ENCODE measurements around the gene SPON2.

Gene SPON2

GRCh38 chr4:1211891-1212545 lies 39.6 kb upstream of the SPON2 start:
- no peaks in the 10 kb centered on the region for H3K27me3 ChIP-seq (ENCODE audit: insufficient read depth, low read length, poor library complexity)
- H4K20me1 ChIP-seq (ENCODE audit: insufficient read depth, low read length) = peaks cover 28% of the 10 kb centered on the region
- no peak overlapping the region for H3K9ac ChIP-seq (ENCODE audit: low read depth, low read length)
- peaks cover 27% of the 10 kb centered on the region for H3K79me2 ChIP-seq (ENCODE audit: insufficient read depth, low read length)
- H3K4me3 ChIP-seq (ENCODE audit: low read depth in 1 of 2, low read length in 2 of 2) = no peak overlapping the region
- no peak overlapping the region for H3K27ac ChIP-seq (ENCODE audit: low read length)
- no peak for ATAC-seq (ENCODE audit: insufficient read depth, low read depth)
- no peak overlapping the region for H2AFZ ChIP-seq (ENCODE audit: low read depth, low read length)
- no peak for TF ChIP-seq CTCF (IDR thresholded peaks at IDR 0.05; ENCODE audit: borderline replicate concordance, extremely low read depth, low read length, poor library complexity, severe bottlenecking)
- TF ChIP-seq EZH2 (IDR thresholded peaks at IDR 0.05; ENCODE audit: borderline replicate concordance, low read depth, low read length, severe bottlenecking) = no peak
- peaks cover 67% of the 10 kb centered on the region for H3K36me3 ChIP-seq (ENCODE audit: insufficient read depth, low read length)
- H3K4me2 ChIP-seq (ENCODE audit: insufficient read depth, low read length) = no peak overlapping the region
- H3K4me1 ChIP-seq (ENCODE audit: insufficient read depth, low read length) = peaks cover 14% of the 10 kb centered on the region
- no peaks in the 10 kb centered on the region for H3K9me3 ChIP-seq (ENCODE audit: insufficient read depth, low read length, severe bottlenecking)
- DNase-seq = no peak

- Histone ChIP-seq H3K9me3 (ENCODE audit: insufficient read depth, low read length, severe bottlenecking) (no peaks in the 10 kb centered on the region), H2AFZ (ENCODE audit: low read depth, low read length) (no peak overlapping the region), H3K4me3 (ENCODE audit: low read depth in 1 of 2, low read length in 2 of 2) (no peak overlapping the region), H4K20me1 (ENCODE audit: insufficient read depth, low read length) (peaks cover 27% of the 10 kb centered on the region), H3K27ac (ENCODE audit: low read length) (no peak overlapping the region), H3K9ac (ENCODE audit: low read depth, low read length) (no peak overlapping the region), H3K4me2 (ENCODE audit: insufficient read depth, low read length) (no peak overlapping the region), H3K79me2 (ENCODE audit: insufficient read depth, low read length) (peaks cover 22% of the 10 kb centered on the region), H3K36me3 (ENCODE audit: insufficient read depth, low read length) (peaks cover 60% of the 10 kb centered on the region), H3K27me3 (ENCODE audit: insufficient read depth, low read length, poor library complexity) (no peaks in the 10 kb centered on the region), H3K4me1 (ENCODE audit: insufficient read depth, low read length) (peaks cover 7% of the 10 kb centered on the region)
- no peak for TF ChIP-seq CTCF (IDR thresholded peaks at IDR 0.05; ENCODE audit: borderline replicate concordance, extremely low read depth, low read length, poor library complexity, severe bottlenecking)
- no peak for TF ChIP-seq EZH2 (IDR thresholded peaks at IDR 0.05; ENCODE audit: borderline replicate concordance, low read depth, low read length, severe bottlenecking)
- DNase-seq = no peak
- no peak for ATAC-seq (ENCODE audit: insufficient read depth, low read depth)
These were observed 39.0 kb upstream of the SPON2 start for GRCh38 chr4:1211371-1211770.

GRCh38 chr4:1210971-1211370 lies 38.6 kb upstream of the SPON2 start:
- no peak for ATAC-seq (ENCODE audit: insufficient read depth, low read depth)

GRCh38 chr4:1210241-1210841 lies 38.0 kb upstream of the SPON2 start:
- no peak for TF ChIP-seq CTCF (IDR thresholded peaks at IDR 0.05; ENCODE audit: borderline replicate concordance, extremely low read depth, low read length, poor library complexity, severe bottlenecking)
- no peak for TF ChIP-seq EZH2 (IDR thresholded peaks at IDR 0.05; ENCODE audit: borderline replicate concordance, low read depth, low read length, severe bottlenecking)
- DNase-seq = no peak
- no peaks in the 10 kb centered on the region for H3K27me3 ChIP-seq (ENCODE audit: insufficient read depth, low read length, poor library complexity)
- no peak overlapping the region for H3K4me2 ChIP-seq (ENCODE audit: insufficient read depth, low read length)
- peaks cover 20% of the 10 kb centered on the region; the same call in 1 of the 2 replicates for H4K20me1 ChIP-seq (ENCODE audit: insufficient read depth, low read length)
- no peak overlapping the region for H3K27ac ChIP-seq (ENCODE audit: low read length)
- no peak overlapping the region for H2AFZ ChIP-seq (ENCODE audit: low read depth, low read length)
- H3K9ac ChIP-seq (ENCODE audit: low read depth, low read length) = no peak overlapping the region
- H3K9me3 ChIP-seq (ENCODE audit: insufficient read depth, low read length, severe bottlenecking) = no peaks in the 10 kb centered on the region
- H3K79me2 ChIP-seq (ENCODE audit: insufficient read depth, low read length) = peaks cover 12% of the 10 kb centered on the region; the same call in 1 of the 2 replicates
- peaks cover 50% of the 10 kb centered on the region for H3K36me3 ChIP-seq (ENCODE audit: insufficient read depth, low read length)
- no peaks in the 10 kb centered on the region for H3K4me1 ChIP-seq (ENCODE audit: insufficient read depth, low read length)
- no peak for ATAC-seq (ENCODE audit: insufficient read depth, low read depth)
- no peak overlapping the region for H3K4me3 ChIP-seq (ENCODE audit: low read depth in 1 of 2, low read length in 2 of 2)

More at GRCh38 chr4:1210971-1211370, 38.6 kb upstream of the SPON2 start:
- no peaks in the 10 kb centered on the region for H3K27me3 ChIP-seq (ENCODE audit: insufficient read depth, low read length, poor library complexity)
- H2AFZ ChIP-seq (ENCODE audit: low read depth, low read length) = no peak overlapping the region
- peaks cover 23% of the 10 kb centered on the region for H4K20me1 ChIP-seq (ENCODE audit: insufficient read depth, low read length)
- H3K9me3 ChIP-seq (ENCODE audit: insufficient read depth, low read length, severe bottlenecking) = no peaks in the 10 kb centered on the region
- peaks cover 56% of the 10 kb centered on the region for H3K36me3 ChIP-seq (ENCODE audit: insufficient read depth, low read length)
- no peak overlapping the region for H3K4me3 ChIP-seq (ENCODE audit: low read depth in 1 of 2, low read length in 2 of 2)
- H3K79me2 ChIP-seq (ENCODE audit: insufficient read depth, low read length) = peaks cover 18% of the 10 kb centered on the region
- no peak overlapping the region for H3K4me2 ChIP-seq (ENCODE audit: insufficient read depth, low read length)
- DNase-seq = no peak
- H3K27ac ChIP-seq (ENCODE audit: low read length) = no peak overlapping the region
- peaks cover 3% of the 10 kb centered on the region for H3K4me1 ChIP-seq (ENCODE audit: insufficient read depth, low read length)
- no peak for TF ChIP-seq EZH2 (IDR thresholded peaks at IDR 0.05; ENCODE audit: borderline replicate concordance, low read depth, low read length, severe bottlenecking)
- H3K9ac ChIP-seq (ENCODE audit: low read depth, low read length) = no peak overlapping the region

Measured in DND-41 (cell line).